ENCODE data around the gene PRPF6.

Gene PRPF6

GRCh38 chr20:64076061-64076997 is 95.4 kb downstream of the PRPF6 start:
- DNase-seq: no peak

GRCh38 chr20:64077094-64077493 is 96.2 kb downstream of the PRPF6 start:
- DNase-seq: no peak

- no peak for DNase-seq
Measured at GRCh38 chr20:64077541-64077875, 96.6 kb downstream of the PRPF6 start.

GRCh38 chr20:64077876-64078551 is 97.1 kb downstream of the PRPF6 start:
- DNase-seq: no peak

GRCh38 chr20:64078934-64079272 is 98.0 kb downstream of the PRPF6 start:
- DNase-seq: peak; percentile 9

- DNase-seq: peak; percentile 67
Measured at GRCh38 chr20:64079273-64080012, 98.5 kb downstream of the PRPF6 start, which contains the start of gene RGS19. RGS19 (minus strand) TSS chr20:64079518; CDS start chr20:64076886, 2,632 bp downstream.

- DNase-seq: peak; percentile 65
Measured at GRCh38 chr20:64080013-64080812, 99.3 kb downstream of the PRPF6 start, which contains the start of gene OPRL1. OPRL1 (plus strand) TSS chr20:64080082; CDS start chr20:64092721, 12,639 bp downstream.

- DNase-seq: no peak
Measured at GRCh38 chr20:64080813-64081623, 100.1 kb downstream of the PRPF6 start.

- no peak for DNase-seq
Measured at GRCh38 chr20:64081624-64081964, 100.7 kb downstream of the PRPF6 start.

- DNase-seq: peak; percentile 22
Measured at GRCh38 chr20:64082126-64082731, 101.3 kb downstream of the PRPF6 start.

All from right kidney (tissue), 1 donor.